LoVo (cell line): ENCODE data around the gene PRKAB2.
"Not testable (repeated sequence)": the region's sequence is repeated elsewhere in the genome, so short reads cannot be mapped to it uniquely, and the experiment has no call there.

ENCODE experiments used
- DNase-seq: peaks from one replicate; pipeline ENCODE4 v3.0.0-alpha.2; 2016; ENCODE audit warnings: low spot score

PRKAB2 gene

DNA sequence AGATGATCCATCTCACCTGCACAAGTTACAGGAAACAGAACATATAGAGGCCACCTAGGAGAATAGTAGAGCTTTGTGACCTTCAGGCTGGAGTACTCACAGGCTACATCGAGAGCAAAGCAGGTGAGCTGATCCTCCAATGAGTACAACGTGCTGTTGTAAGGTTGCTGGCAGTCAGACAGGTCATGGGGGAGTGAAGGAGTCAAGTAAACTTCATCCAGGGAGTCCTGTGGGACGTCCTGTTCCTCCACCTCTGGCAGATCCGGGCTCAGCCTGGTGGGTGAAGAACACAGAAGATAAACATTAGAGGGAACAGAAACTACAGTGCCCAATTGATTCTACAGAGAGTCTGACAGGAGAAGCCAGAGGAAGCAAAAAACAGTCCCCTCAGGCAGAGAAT is 62.5 kb downstream of the PRKAB2 start:
- no peak for DNase-seq

DNA sequence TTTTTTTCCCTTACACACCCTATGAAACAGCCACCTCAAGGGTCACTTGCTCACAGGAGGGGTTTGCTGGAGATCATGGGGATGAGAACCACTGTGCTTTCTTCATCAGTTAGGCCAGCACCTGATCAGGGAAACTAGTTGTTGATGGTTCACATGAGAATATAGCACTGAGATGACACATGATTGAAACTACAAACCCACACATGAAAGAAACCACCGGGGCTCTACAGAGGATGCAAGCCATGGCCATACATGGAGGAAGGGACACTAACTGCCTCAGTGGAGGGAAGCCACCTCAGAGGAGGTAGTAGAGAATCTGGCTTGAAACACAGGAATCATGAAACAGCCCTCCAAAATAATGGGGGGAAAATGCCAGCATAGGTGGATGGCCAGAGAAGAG is 63.2 kb downstream of the PRKAB2 start:
- DNase-seq, result no peak

DNA sequence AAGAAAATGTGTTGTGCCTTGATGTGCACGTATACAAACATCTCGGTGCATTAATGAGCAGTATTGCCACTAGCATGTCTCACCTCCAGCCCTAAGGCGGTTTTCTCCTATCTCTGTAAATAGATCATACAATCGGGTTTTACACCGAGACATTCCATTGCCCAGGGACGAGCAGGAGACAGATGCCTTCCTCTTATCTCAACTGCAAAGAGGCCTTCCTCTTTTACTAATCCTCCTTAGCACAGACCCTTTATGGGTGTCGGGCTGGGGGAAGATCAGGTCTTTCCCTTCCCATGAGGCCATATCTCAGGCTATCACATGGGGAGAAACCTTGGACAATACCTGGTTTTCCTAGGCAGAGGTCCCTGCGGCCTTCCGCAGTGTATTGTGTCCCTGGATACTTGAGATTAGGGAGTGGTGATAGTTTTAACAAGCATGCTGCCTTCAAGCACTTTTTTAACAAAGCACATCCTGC is 65.8 kb downstream of the PRKAB2 start:
- DNase-seq, result not testable (repeated sequence)

DNA sequence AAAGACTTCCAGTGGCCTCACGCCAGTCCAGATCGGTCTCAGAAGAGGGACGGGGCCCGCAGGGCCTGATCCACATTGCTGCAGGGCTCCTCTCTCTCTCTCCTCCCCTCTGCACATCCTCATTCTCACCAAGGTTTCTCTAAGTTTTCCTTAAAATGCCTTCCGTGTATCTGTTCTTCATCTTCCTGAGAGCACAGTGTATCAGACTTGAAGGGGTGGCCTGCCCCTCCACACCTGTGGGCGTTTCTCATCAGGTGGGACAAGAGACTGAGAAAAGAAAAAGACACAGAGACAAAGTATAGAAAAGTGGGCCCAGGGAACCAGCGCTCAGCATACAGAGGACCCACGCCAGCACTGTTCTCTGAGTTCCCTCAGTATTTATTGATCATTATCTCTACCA is 66.4 kb downstream of the PRKAB2 start:
- no peak for DNase-seq
